ENCODE results near the gene RCSD1. TPM values are rescaled to one million over a fixed set of nuclear protein-coding genes. Genes with fewer than 3 reads are reported as not detected.

The RCSD1 gene
- total and polyA plus RNA-seq, 10 of the 15 experiments (the other 5 are each of a cell fraction or from before 2014, with no cell fraction given) = 11.4 to 78.3 (median 71.6) TPM

GRCh38 chr1:167638064-167638463 is 8.0 kb downstream of the RCSD1 start:
- no peak for ATAC-seq
- no peak overlapping the region for H3K4me3 ChIP-seq
- peak overlapping the region; percentile 79 for H3K27ac ChIP-seq (ENCODE audit: control insufficient read depth, insufficient read depth)
- ChIA-PET POLR2A (interaction anchor here (0.5 to 3.9 kb wide), 5 partner anchors 10 to 76 kb away, joined by 3 to 16 read pairs (median 6); no protein-coding TSS in a partner anchor), SMC1A (ENCODE audit: uncharacterized antibody, unreplicated experiment) (interaction anchor here (0.7 to 12.4 kb wide), 10 partner anchors 11 to 81 kb away, joined by 3 to 170 read pairs (median 6); no protein-coding TSS in a partner anchor), CTCF (interaction anchor here (0.6 to 9.4 kb wide), 10 partner anchors 8 to 104 kb away, joined by 3 to 129 read pairs (median 5); no protein-coding TSS in a partner anchor), RAD21 (ENCODE audit: unreplicated experiment) (interaction anchor here (0.8 to 13.0 kb wide), 11 partner anchors 10 to 77 kb away, joined by 3 to 159 read pairs (median 6); no protein-coding TSS in a partner anchor)
- peaks cover 0 to 44% of the 10 kb centered on the region in 2 experiments for H3K36me3 ChIP-seq (ENCODE audit: control insufficient read depth in 2 of 2, insufficient read depth in 2 of 2, low read length in 1 of 2)
- no peaks in the 10 kb centered on the region for H3K27me3 ChIP-seq (replicated peaks in 1 of 2; ENCODE audit: control insufficient read depth in 2 of 2, insufficient read depth in 2 of 2, low read length in 1 of 2)
- H3K4me1 ChIP-seq (ENCODE audit: control insufficient read depth, insufficient read depth, low read length) = peaks cover 40% of the 10 kb centered on the region
- peaks cover 3% of the 10 kb centered on the region; the same call in 1 of the 2 replicates for H4K20me1 ChIP-seq (ENCODE audit: control insufficient read depth, insufficient read depth)
- WGBS (ENCODE audit: insufficient coverage, insufficient replicate concordance, low lambda C conversion rate, missing lambda C conversion rate) = 36% methylated on average over 5 of the region's 5 CpGs
- no TSS peak for BruUV-seq (replicated peaks)
- H3K9ac ChIP-seq (ENCODE audit: control insufficient read depth, insufficient read depth, low read length) = no peak overlapping the region; the same call in 1 of the 2 replicates
- peaks cover 73% of the 10 kb centered on the region for H3K79me2 ChIP-seq (ENCODE audit: control insufficient read depth, insufficient read depth, low read length)
- H2AFZ ChIP-seq (ENCODE audit: control insufficient read depth, low read depth, low read length) = no peak overlapping the region
- intact Hi-C loops (cut with micrococcal nuclease; ENCODE audit: unreplicated experiment) = loop anchor here (10.0 kb wide), 1 partner anchor 83 kb away; the partner anchor contains the start of gene CREG1
- peak overlapping the region; percentile 84 for H3K4me2 ChIP-seq (ENCODE audit: control insufficient read depth, insufficient read depth)
- DNase-seq (ENCODE audit: low read depth, low spot score) = no peak
- H3K9me3 ChIP-seq (replicated peaks; ENCODE audit: control insufficient read depth, insufficient read depth, low read length) = no peaks in the 10 kb centered on the region
- in situ Hi-C loops (cut with MboI) = no loop called here
- no peak for FAIRE-seq
- TF ChIP-seq ZZZ3 (IDR thresholded peaks at IDR 0.05; ENCODE audit: control insufficient read depth, insufficient read length, low read depth) = no peak
- TF ChIP-seq ETV6 (conservative IDR thresholded peaks at IDR 0.05 in 1 of 2, IDR thresholded peaks at IDR 0.05 in 1 of 2; ENCODE audit: borderline replicate concordance in 1 of 2, low read depth in 1 of 2) = no peak
- TF ChIP-seq SMAD5 (IDR thresholded peaks at IDR 0.05; ENCODE audit: low read depth) = no peak
- no peak for TF ChIP-seq POLR2AphosphoS5 (IDR thresholded peaks at IDR 0.05; ENCODE audit: low read length)
- TF ChIP-seq SRF (IDR thresholded peaks at IDR 0.05; ENCODE audit: low read depth in 2 of 2, low read length in 2 of 2) = no peak
- TF ChIP-seq GATAD2B (conservative IDR thresholded peaks at IDR 0.05; ENCODE audit: low read depth) = no peak
- TF ChIP-seq ZBTB40 (IDR thresholded peaks at IDR 0.05; ENCODE audit: borderline replicate concordance) = no peak
- no peak for TF ChIP-seq NFYB (IDR thresholded peaks at IDR 0.05; ENCODE audit: insufficient read depth, low read depth, low read length)
- TF ChIP-seq CTCF (IDR thresholded peaks at IDR 0.05 in 2 of 3, conservative IDR thresholded peaks at IDR 0.05 in 1 of 3; ENCODE audit: control insufficient read depth in 2 of 3, extremely low read depth in 1 of 3, insufficient read depth in 1 of 3, low read depth in 3 of 3, low read length in 3 of 3) = no peak
- no peak for TF ChIP-seq IKZF2 (IDR thresholded peaks at IDR 0.05)
- TF ChIP-seq MYC (IDR thresholded peaks at IDR 0.05; ENCODE audit: insufficient read depth, insufficient read length, insufficient replicate concordance, low read length, severe bottlenecking) = no peak
- no peak for TF ChIP-seq PAX8 (IDR thresholded peaks at IDR 0.05)
- TF ChIP-seq TBL1XR1 (IDR thresholded peaks at IDR 0.05; ENCODE audit: low read depth, low read length) = no peak
- TF ChIP-seq DPF2 (IDR thresholded peaks at IDR 0.05) = no peak
- TF ChIP-seq KDM1A (IDR thresholded peaks at IDR 0.05; ENCODE audit: borderline replicate concordance) = no peak
- no peak for TF ChIP-seq CEBPB (IDR thresholded peaks at IDR 0.05; ENCODE audit: borderline replicate concordance in 1 of 2, low read depth in 2 of 2, low read length in 2 of 2)
- TF ChIP-seq CHD2 (IDR thresholded peaks at IDR 0.05; ENCODE audit: borderline replicate concordance, low read depth, low read length) = no peak
- no peak for TF ChIP-seq CBX5 (IDR thresholded peaks at IDR 0.05; ENCODE audit: low read depth)
- no peak for TF ChIP-seq MTA3 (IDR thresholded peaks at IDR 0.05; ENCODE audit: borderline replicate concordance, low read length)

All from GM12878 (cell line).